LNCAP (cell line): ENCODE measurements around the gene AMZ1.

ENCODE experiments used
- CTCF ChIP-seq: fragments of 450-650 bp; IDR thresholded peaks from 2 replicates; pipeline ENCODE4 v1.5.1; 2017; ENCODE audit warnings: mild to moderate bottlenecking

Gene AMZ1

DNA sequence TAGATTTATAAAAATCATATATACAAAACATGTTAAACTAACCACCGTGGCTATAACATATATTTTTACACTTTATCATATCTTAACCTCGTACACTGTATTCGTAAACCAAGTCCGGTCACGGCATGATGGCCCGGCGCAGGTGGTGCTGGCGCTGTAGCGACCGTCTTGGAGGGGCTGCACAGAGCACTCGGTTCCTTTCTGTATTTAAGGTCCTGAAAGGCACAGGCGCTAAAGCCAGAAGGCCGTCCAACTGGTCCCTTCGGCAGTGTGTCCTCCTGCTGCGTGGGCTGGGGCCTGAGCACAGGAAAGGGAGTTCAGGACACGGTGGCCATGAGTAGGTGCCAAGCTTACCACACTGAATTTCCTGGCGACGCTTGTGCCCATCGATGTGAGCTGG lies 33.8 kb downstream of the AMZ1 start:
- no peak for TF ChIP-seq CTCF

DNA sequence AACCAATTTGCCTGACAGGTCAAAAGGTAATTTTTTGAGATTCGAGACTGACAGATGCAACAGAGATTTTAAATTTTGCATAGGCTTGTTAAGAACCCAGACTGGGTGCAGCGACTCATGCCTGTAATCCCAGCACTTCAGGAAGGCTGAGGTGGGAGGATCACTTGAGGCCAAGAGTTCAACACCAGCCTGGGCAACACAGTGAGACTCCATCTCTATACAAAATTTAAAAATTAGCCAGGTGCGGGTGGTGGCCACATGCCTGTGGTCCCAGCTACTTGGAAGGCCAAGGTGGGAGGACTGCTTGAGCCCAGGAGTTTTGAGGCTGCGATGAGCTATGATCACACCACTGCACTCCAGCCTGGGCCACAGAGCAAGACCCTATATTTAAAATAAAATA lies 34.6 kb downstream of the AMZ1 start:
- no peak for TF ChIP-seq CTCF

DNA sequence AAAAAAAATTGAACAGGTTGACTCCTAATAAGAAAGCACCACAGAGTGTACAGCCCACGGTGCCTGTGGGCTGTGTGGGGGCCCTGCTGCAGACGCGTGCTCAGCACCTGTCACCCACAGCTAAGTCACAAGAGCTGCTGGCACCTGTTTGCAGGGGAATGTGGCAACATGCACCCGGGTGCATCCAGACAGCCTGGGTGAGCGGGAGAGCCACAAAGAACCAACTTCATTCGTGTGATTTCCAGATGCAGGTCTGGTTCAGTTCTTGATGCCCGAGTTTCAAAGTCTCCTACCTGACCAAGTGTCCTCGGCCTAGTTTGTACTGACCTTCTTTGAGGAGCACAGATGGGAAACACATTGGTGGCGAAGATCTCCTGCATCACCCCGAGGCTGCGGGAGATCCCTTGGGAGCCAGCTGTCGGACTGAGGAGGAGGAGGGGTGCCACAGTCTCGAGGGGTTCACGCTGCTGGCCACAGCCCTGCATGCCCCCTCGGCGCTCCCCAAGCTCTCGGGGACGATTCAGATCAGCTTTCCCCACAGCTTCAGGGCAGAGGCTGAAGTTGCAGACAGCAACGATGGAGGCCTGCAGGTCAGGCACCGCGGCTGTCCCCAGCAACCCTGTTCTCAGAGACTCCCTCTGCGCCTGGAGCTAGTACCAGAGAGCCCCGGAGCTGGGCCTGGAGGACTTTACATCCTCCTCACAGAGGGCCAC lies 35.3 kb downstream of the AMZ1 start:
- TF ChIP-seq CTCF, result no peak

DNA sequence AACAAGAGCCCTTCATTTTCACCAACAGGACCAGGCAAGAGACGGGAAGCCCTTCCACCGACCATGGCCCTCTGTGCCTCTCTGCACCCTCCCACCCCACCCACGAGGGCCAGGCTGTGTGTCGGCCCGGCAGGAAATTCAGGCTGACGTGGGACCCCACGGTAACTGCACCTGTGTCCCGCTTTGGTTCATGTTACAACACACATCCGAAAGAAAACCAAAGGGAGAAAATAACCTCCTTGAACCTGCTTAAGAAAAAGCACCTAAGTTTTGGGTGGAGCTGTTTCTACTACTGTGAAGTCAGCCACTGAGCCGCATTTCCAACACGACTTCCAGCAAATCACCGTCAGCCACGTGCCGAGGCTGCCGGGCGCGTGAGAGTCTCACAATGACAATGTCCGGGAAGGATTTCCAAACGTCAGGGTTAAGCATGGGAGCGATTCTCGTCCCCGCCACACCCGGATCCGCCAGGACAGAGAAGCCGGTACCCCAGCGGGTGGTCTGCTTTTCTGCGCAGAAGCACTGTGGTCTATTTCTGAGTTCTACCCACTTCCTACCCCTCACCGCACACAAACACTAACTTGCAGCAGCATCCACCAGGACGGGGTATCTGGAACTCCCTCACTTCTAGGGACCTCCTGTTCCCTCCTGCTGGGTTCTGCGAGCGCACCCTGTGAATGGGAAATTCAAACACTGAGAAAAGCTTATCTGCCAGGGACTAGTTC lies 36.6 kb downstream of the AMZ1 start:
- no peak for TF ChIP-seq CTCF

DNA sequence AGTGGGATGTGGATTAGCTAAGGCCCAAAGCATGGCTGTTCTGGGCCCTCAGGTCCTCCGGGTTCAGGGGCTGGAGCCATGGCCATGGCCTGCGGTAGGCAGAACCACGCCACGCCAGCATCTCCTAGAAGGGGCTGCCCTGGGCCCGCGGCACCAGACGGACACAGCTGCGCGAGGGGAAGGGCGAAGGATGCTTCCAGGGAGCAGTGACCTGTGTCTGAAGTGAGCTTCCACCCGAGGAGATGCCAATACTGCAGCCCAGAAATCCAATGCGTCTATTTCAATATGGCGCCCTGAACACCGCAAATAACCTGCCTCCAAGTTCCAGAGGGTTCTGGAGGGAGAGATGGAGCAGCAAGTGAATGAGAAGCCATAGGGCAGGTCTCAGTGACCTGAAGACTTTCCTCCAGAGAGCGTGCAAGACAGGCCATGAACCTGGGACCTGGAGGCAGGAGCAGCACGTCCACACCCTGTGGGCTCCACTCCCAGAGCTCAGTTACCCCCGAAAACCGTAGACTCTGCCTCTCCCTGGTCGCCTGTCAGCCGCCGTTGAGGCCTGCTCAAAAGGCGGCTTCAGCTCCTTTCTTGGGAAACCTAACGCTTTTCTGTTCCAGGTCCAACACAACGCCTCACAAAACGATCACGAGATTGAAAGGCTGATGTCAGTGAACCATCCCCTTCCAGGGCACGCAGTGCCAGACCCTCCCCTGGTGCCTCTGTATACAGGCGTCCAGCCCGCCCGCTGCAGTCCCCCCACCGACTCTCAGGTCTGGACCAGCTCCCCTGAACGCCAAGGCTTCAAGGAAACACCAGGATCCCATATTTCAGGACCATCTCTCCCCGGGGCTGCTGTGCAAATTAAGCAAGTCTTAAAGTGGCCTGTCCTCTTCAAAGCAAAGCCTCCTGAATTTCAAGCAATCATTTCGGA lies 37.4 kb downstream of the AMZ1 start:
- TF ChIP-seq CTCF, result no peak

- TF ChIP-seq CTCF, result no peak
These were observed 38.5 kb downstream of the AMZ1 start for GRCh38 chr7:2726316-2727018.
